SK-N-MC (cell line): ENCODE data around the gene ZNF391.

Experiments
- EZH2 ChIP-seq: fragments of 200-600 bp; sonication (generic); IDR thresholded peaks from one replicate; pipeline ENCODE4 v1.6.1; 2017; ENCODE audit warnings: antibody characterized with exemption
- FOXP2 ChIP-seq: optimal IDR thresholded peaks from 2 replicates; pipeline ENCODE3; 2011; ENCODE audit warnings: mild to moderate bottlenecking, moderate library complexity; ENCODE audit not compliant: insufficient read depth; ENCODE audit errors: extremely low read length, control extremely low read depth
- POLR2AphosphoS5 ChIP-seq: IDR thresholded peaks from 2 replicates; pipeline ENCODE4 v1.6.1; 2012; ENCODE audit warnings: mild to moderate bottlenecking, low read depth, low read length, borderline replicate concordance

GRCh38 chr6:27407153-27407814, 18.7 kb downstream of the ZNF391 start:
- TF ChIP-seq POLR2AphosphoS5 (no peak), EZH2 (no peak), FOXP2 (no peak)
